HG03064 (cell line): ENCODE data around the gene ZC3H18.

Experiments
- ATAC-seq: cut with Tn5 transposase; IDR thresholded peaks from one replicate; pipeline ENCODE4 v1.9.1; 2021; ENCODE audit warnings: low read depth; ENCODE audit not compliant: unreplicated experiment

The ZC3H18 gene

GRCh38 chr16:88578446-88579313 is 8.5 kb downstream of the ZC3H18 start:
- ATAC-seq: no peak

DNA sequence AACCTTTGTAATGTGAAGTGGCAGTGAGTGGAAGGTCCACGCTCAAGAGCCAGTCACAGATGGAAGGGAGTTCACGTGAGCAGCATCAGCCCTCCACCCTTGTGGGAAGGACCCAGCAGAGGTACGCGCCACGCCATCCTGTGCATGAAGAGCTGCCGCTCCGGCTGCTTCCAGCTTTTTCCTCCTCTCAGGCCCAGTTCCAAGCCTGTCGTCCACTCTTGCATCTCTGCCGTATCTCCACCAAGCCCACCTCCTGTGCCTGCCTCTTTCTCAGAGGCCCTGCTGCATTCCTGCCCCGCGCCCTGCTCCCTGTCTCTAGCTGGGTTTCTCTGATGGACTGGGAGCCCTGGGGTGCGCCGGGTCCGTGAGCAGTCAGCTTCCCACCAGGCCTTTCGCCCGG is 10.2 kb downstream of the ZC3H18 start:
- no peak for ATAC-seq

- ATAC-seq: no peak
These were observed 10.8 kb downstream of the ZC3H18 start for GRCh38 chr16:88581033-88581432.

- ATAC-seq: no peak
These were observed 12.8 kb downstream of the ZC3H18 start for GRCh38 chr16:88582912-88583575.

DNA sequence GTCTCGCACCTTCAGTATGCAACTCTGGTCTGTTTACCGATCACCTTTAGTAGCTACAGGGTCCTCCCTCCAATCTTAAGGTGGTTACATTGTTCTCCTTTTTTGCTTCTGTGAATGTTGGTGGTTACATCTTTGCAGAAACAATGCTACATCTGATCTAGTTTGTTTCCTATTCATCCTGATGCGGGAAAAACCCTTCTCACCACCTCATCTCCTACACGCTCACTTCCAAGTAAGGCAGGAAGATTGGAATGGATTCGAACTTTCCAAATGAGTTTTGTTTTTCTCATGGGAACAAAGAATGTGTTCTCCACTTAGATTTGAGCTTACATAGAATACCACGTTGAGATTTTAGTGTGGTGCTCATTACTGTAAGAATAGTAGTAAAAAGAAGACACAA is 14.5 kb downstream of the ZC3H18 start:
- ATAC-seq: no peak

GRCh38 chr16:88585269-88585668 is 15.1 kb downstream of the ZC3H18 start:
- ATAC-seq: no peak

GRCh38 chr16:88585927-88586581 is 15.9 kb downstream of the ZC3H18 start:
- ATAC-seq: no peak

DNA sequence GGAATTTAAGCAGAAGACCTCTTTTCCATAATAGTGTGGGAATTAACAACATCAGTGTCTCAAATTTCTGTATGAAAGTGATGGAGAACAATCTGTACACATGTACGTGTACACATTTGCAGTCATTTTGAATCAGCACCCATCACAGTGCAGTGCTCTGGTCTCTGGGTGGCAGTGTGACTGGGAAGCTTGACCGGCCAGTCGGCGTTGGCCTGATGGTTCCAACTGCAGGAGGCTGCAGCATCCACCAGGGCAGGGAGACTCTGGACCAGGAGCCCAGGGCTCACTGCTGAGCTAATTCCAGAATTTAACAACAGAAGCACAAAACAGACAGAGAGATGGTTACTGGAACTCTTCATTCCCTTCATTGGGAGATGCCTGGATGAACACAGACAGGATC is 17.9 kb downstream of the ZC3H18 start:
- no peak for ATAC-seq

- no peak for ATAC-seq
These were observed 18.6 kb downstream of the ZC3H18 start for GRCh38 chr16:88588754-88589153.

- no peak for ATAC-seq
These were observed 19.2 kb downstream of the ZC3H18 start for GRCh38 chr16:88589441-88589840.

GRCh38 chr16:88591577-88592021 is 21.4 kb downstream of the ZC3H18 start:
- ATAC-seq: no peak

GRCh38 chr16:88593061-88593460 is 22.9 kb downstream of the ZC3H18 start:
- ATAC-seq: no peak

DNA sequence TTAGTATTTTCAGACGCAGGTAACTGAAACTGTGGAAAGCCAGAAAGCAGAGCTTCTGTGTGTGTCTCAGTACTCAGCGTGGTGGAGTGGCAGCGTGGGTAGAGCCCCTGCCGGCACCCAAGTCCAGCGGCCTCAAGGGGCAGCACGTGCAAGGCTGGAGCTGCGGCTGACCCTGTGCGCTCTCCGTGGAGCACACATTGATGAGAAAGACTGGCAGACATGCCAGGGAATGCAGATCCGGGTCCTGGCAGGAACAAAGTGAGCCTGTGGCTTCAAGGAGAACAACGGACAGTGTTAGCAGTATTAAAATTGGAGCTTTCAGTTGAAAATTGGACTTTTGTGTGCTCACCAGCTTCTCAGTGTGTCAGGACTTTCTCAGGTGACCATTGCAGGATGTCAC is 23.3 kb downstream of the ZC3H18 start:
- ATAC-seq: no peak

DNA sequence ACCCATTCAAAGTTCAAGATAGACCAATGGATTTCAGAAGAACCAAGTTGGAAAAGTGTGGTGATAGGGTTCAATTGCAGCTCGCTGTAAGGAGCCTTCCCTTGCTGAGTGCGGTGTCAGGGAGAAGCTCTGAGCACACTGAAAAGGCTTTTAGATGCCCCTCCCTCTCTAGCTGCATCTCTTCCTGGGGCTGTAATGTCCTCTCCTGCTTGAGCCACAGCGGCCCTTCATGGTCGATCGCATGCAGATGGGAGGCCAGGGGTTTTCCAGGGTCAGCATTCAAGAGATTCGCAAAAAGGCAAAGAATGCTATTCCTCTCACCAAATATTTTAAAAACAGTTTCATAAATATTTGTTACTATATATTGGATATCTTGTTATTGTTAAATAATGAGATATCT is 23.7 kb downstream of the ZC3H18 start:
- ATAC-seq: no peak

DNA sequence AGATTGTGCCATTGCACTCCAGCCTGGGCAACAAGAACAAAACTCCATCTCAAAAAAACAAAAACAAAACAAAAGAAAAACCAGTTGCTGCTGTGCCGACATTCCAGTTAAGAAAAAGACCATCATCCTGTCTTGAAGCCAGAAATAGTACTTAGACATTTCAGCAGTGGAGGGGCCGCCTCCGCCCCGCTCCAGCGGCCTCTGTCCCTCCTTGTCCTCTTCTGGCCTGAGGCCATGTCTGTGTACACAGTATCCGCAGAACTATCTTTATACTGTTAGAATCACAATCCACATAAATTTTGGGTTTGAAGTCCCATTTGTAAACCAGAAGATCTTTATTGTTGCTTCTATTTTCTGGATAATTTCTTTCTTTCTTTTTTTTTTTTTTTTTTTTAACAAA is 24.9 kb downstream of the ZC3H18 start:
- ATAC-seq: no peak

GRCh38 chr16:88595921-88596320 is 25.7 kb downstream of the ZC3H18 start:
- ATAC-seq: no peak

GRCh38 chr16:88596483-88596882 is 26.3 kb downstream of the ZC3H18 start:
- ATAC-seq: no peak

- ATAC-seq: no peak
These were observed 27.8 kb downstream of the ZC3H18 start for GRCh38 chr16:88597856-88598491.

DNA sequence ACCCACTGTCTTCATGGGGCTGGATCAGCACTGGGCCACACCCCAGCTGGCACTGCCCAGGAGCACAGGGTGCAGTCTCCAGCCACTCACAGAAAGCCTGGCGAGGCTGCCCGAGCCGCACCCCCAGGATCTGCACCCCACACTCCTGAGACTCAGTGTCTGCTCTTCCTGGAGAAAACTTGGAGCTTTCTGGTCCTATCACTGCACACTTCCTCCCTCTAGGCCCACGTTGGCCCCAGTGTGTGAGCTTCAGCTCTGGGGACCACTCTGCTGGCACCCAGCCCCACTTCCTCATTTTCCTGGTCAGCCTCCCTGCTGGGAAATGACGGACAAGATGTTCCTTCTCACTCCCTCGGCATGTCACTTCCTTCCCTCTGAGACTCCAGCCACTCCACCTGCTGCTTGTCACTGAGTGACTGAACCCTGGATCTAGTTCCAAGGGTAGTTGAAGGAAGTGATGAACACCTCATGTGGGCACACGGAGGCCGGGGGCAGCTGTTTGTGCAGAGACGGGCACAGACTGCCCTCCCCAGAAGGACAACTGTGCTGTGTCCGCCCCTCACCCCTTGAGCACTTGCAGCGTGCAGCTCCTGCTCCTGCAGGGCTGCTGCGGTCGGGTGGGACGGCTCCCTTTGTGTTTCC is 29.0 kb downstream of the ZC3H18 start:
- no peak for ATAC-seq

GRCh38 chr16:88599825-88600538 is 29.8 kb downstream of the ZC3H18 start:
- no peak for ATAC-seq
